Activated naive CD4-positive, alpha-beta T cell treated with anti-CD3 and anti-CD28 coated beads for 36 hours (primary cell): ENCODE measurements around the gene IFNA1. TPM values are rescaled to one million over a fixed set of nuclear protein-coding genes. Genes with fewer than 3 reads are reported as not detected.
A peak's percentile ranks its signal among the peaks of the same experiment; 100 is the strongest.

Experiments
- CTCF ChIA-PET: fragments of 350-600 bp; sonication (Branson Sonifier 250); formaldehyde crosslinking; loops from one replicate; lab custom pipeline; 2021; ENCODE audit warnings: antibody characterized with exemption; lab: Charles Lee
- DNase-seq: peaks from one replicate; pipeline ENCODE4 v3.0.0-alpha.2; 2020
- H3K27ac Mint-ChIP-seq: one replicate; pipeline ENCODE4 v1.8.0; 2021; ENCODE audit warnings: mild to moderate bottlenecking, mixed read lengths
- H3K27me3 Mint-ChIP-seq: one replicate; pipeline ENCODE4 v1.8.0; 2021; ENCODE audit warnings: low read depth, mixed read lengths
- H3K36me3 Mint-ChIP-seq: one replicate; pipeline ENCODE4 v1.8.0; 2021; ENCODE audit warnings: low read depth, mixed read lengths
- H3K4me1 Mint-ChIP-seq: one replicate; pipeline ENCODE4 v1.8.0; 2021; ENCODE audit warnings: low read depth, mixed read lengths
- H3K4me3 Mint-ChIP-seq: one replicate; pipeline ENCODE4 v1.8.0; 2021; ENCODE audit warnings: mild to moderate bottlenecking, moderate library complexity, mixed read lengths
- H3K9me3 Mint-ChIP-seq: one replicate; pipeline ENCODE4 v1.8.0; 2021; ENCODE audit warnings: mixed read lengths
- intact Hi-C: fragments of 100-400 bp; cut with micrococcal nuclease; formaldehyde crosslinking; loops from one replicate; pipeline ENCODE4 v1.15.1; 2023
- total RNA-seq, 2 experiments: library from RNA; stranded (reverse); gene quantifications; one replicate each; pipeline ENCODE4 v1.2.3, GENCODE V29; 2021

Gene IFNA1
- total RNA-seq, 2 experiments from 2014 or later = not detected

DNA sequence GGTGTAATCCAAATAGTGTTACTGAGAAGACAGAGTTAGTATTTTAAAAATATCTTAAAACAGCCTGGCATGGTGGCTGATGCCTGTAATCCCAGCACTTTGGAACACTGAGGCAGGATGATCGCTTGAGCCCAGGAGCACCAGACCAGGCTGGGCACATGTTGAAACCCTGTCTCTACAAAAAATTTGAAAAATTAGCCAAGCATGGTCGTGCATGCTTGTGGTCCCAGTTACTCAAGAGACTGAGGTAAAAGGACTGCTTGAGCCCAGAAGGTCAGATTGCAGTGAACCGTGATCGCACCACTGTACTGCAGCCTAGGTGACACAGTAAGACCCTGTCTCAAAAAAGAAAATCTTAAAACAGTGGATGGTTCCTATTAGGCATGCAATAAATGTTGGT, 12.4 kb downstream of the IFNA1 start:
- Mint-ChIP-seq H3K27ac (no peak overlapping the region), H3K4me1 (no peaks in the 10 kb centered on the region), H3K4me3 (no peak overlapping the region), H3K36me3 (no peaks in the 10 kb centered on the region), H3K27me3 (no peaks in the 10 kb centered on the region), H3K9me3 (no peaks in the 10 kb centered on the region)
- intact Hi-C loops = no loop called here
- CTCF ChIA-PET = interaction anchor here (1.0 to 5.3 kb wide), 6 partner anchors 17 to 217 kb away, joined by 3 to 28 read pairs (median 6); no protein-coding TSS in a partner anchor
- no peak for DNase-seq

DNA sequence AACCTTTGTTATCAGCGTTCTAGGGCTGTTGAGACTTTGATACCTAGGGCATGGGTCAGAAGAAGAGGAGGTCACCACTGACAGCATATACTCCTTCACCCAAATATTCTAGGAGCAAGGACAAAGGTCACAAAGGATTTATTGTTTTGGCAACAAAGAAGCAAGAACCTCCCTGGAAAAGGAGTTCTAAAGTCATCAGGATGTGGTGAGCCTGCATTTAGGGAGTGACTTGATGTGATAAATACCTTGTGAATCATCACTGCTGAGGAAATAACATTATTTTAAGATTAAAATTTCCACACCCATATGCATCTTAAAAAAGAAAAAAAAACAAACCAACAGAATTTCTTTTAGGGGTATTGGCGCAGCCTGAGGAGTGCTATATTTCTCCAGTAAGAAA, 13.9 kb downstream of the IFNA1 start:
- Mint-ChIP-seq H3K27me3 (no peaks in the 10 kb centered on the region), H3K4me3 (no peak overlapping the region), H3K36me3 (no peaks in the 10 kb centered on the region), H3K9me3 (no peaks in the 10 kb centered on the region), H3K27ac (no peak overlapping the region), H3K4me1 (no peaks in the 10 kb centered on the region)
- intact Hi-C loops = loop anchor here (2.0 kb wide), 1 partner anchor 125 kb away; no protein-coding TSS in a partner anchor
- no peak for DNase-seq
- CTCF ChIA-PET = interaction anchor here (0.6 to 5.3 kb wide), 13 partner anchors 10 to 931 kb away, joined by 3 to 28 read pairs (median 6); no protein-coding TSS in a partner anchor

DNA sequence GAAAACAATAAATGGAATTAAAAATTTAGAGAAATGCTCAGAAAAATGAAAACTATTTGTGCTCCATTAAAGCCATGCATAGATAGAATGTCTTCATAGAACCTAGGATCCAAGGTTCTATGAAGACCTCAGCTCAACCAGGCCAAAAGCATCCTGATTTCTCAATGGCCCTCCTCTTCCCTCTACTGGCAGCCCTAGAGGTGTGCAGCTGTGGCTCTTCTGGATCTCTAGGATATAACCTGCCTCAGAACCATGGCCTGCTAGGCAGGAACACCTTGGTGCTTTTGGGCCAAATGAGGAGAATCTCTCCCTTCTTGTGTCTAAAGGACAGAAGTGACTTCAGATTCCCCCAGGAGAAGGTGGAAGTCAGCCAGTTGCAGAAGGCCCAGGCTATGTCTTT, 15.1 kb downstream of the IFNA1 start:
- H3K4me3 Mint-ChIP-seq = no peak overlapping the region
- no peaks in the 10 kb centered on the region for H3K9me3 Mint-ChIP-seq
- peak; percentile 32 for DNase-seq
- H3K27me3 Mint-ChIP-seq = no peaks in the 10 kb centered on the region
- H3K4me1 Mint-ChIP-seq = no peaks in the 10 kb centered on the region
- CTCF ChIA-PET = interaction anchor here (0.6 to 5.3 kb wide), 19 partner anchors 8 to 339 kb away, joined by 3 to 28 read pairs (median 4); partner anchors contain the start of gene KLHL9
- H3K36me3 Mint-ChIP-seq = no peaks in the 10 kb centered on the region
- no peak overlapping the region for H3K27ac Mint-ChIP-seq
- intact Hi-C loops = loop anchor here (1.0 to 5.0 kb wide), 5 partner anchors 21 to 258 kb away; no protein-coding TSS in a partner anchor

DNA sequence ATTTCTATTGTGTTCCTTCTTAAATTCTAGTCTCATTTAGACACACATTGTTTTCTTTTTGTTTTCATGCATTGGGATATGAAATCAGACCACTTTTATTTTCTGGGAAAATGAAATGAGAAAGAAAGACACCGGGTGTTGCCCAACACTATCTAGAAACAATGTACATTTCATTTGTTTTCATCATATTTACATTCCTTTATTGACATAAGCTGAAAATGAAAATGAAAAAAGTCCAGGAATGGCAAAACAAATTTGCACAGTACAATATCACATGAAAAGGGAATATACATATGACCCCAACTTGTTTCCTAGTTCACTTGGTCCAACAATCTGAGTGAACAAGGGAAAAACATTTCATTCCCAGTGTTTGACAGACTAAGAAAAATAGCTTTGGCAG, 21.1 kb downstream of the IFNA1 start:
- no peak for DNase-seq
- Mint-ChIP-seq H3K27ac (no peak overlapping the region), H3K36me3 (peaks cover 3% of the 10 kb centered on the region), H3K4me1 (peaks cover 2% of the 10 kb centered on the region), H3K27me3 (no peaks in the 10 kb centered on the region), H3K9me3 (peaks cover 15% of the 10 kb centered on the region), H3K4me3 (no peak overlapping the region)
- intact Hi-C loops = loop anchor here (10.0 kb wide), 1 partner anchor 573 kb away; no protein-coding TSS in a partner anchor
- CTCF ChIA-PET = interaction anchor here (1.2 to 2.2 kb wide), 3 partner anchors 27 to 329 kb away, joined by 4 to 11 read pairs (median 6); no protein-coding TSS in a partner anchor

DNA sequence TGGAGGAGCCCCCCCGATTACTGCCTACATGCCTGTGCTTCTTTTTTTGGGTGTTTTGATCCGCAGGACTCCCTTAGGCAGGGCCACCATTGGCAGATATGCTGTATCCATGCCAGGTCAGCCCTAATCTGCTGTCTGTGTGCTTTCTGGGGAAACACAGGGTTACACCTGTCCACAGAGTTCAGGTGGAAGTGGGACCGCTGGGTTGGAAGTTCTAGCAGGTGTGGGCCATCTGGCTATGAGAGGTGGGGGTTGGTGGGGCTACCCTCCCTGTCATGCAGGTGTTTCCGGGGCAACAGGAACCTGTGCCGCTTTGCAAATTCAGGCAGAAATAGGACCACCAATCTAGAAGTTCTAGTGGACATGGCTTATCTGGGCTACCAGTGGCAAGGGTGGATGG, 24.9 kb downstream of the IFNA1 start:
- intact Hi-C loops = loop anchor here (5.0 to 10.0 kb wide), 3 partner anchors 92 to 777 kb away; no protein-coding TSS in a partner anchor
- DNase-seq = no peak
- Mint-ChIP-seq H3K4me3 (no peak overlapping the region), H3K4me1 (peaks cover 2% of the 10 kb centered on the region), H3K9me3 (peaks cover 15% of the 10 kb centered on the region), H3K27me3 (no peaks in the 10 kb centered on the region), H3K36me3 (peaks cover 3% of the 10 kb centered on the region), H3K27ac (no peak overlapping the region)
- CTCF ChIA-PET = interaction anchor here (0.8 to 4.8 kb wide), 16 partner anchors 9 to 329 kb away, joined by 3 to 45 read pairs (median 6); no protein-coding TSS in a partner anchor

DNA sequence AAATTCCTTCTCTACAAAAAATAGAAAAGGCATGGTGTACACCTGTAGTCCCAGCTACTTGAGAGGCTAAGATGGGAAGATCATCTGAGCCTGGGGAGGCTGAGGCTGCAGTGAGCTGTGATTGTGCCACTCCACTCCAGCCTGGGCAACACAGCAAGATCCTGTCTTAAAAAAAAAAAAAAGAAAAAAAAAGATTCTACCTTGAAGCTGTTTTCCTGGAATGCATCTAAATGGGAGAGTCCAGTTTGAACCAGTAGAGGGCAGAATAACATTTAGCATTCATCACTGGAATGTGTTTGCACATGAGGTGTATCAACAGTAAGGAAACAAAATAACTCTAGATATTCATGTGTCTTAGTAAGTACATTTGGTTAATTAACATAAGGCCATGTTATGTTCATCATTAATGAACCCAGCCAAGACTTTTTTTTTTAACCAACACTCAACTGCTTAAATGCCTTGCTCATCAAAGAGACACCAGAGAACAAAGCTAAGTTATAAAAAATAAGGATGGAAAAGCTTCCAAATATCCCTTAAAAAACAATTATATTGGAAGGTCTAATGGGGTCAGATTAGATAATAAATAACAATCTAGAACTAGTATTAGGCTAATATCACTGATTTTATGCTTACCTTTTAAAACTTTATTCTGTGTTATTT, 25.8 kb downstream of the IFNA1 start:
- H3K4me3 Mint-ChIP-seq = no peak overlapping the region
- peaks cover 2% of the 10 kb centered on the region for H3K4me1 Mint-ChIP-seq
- H3K27me3 Mint-ChIP-seq = no peaks in the 10 kb centered on the region
- no peak overlapping the region for H3K27ac Mint-ChIP-seq
- no peak for DNase-seq
- peaks cover 15% of the 10 kb centered on the region for H3K9me3 Mint-ChIP-seq
- peaks cover 3% of the 10 kb centered on the region for H3K36me3 Mint-ChIP-seq
- CTCF ChIA-PET = interaction anchor here (0.6 to 4.8 kb wide), 37 partner anchors 10 to 982 kb away, joined by 3 to 45 read pairs (median 4); no protein-coding TSS in a partner anchor
- intact Hi-C loops = loop anchor here (1.0 to 10.0 kb wide), 5 partner anchors 91 to 776 kb away; no protein-coding TSS in a partner anchor

DNA sequence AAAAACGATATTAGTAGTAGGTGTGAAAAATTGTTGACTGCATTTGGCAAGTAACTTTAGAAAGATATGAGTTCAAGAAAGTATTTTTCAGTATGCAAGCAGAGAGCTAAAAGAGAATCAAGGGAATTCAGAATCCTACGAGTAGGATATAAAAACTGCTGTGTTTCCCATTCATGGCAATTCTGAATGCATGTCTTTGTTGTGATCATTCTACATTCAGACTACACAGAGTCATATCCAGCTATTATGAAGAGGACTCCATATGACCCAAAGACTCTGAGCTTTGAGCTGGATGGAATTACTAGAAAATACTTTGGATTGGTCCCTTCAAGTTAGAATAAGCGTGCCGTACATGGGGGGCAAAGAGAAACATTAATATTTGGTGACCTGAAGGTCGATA, 29.9 kb downstream of the IFNA1 start:
- Mint-ChIP-seq H3K9me3 (no peaks in the 10 kb centered on the region), H3K4me3 (no peak overlapping the region), H3K27ac (no peak overlapping the region), H3K4me1 (peaks cover 2% of the 10 kb centered on the region), H3K27me3 (no peaks in the 10 kb centered on the region), H3K36me3 (no peaks in the 10 kb centered on the region)
- no peak for DNase-seq
- intact Hi-C loops = no loop called here
- CTCF ChIA-PET = interaction anchor here (3.0 kb wide), 1 partner anchor 36 kb away, joined by 11 read pairs; no protein-coding TSS in a partner anchor

DNA sequence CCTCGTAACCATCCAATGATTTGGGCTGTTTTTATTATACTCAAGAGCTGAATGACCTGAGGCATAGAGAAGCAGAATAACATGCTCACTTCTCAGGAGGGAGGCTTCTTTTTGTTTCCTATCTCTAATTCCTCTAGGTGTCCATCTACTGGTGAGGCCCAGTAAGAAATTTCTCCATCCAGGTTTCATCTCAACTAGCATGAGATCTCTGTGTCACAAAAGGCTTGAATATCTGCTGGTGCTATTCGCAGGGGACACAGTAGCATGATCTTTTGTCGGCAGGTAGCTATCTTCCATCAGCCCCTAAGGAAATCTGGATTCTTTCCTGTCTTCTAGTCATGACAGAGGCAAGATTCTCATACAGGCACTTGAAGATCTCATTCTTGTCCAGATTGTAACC, 33.0 kb downstream of the IFNA1 start:
- CTCF ChIA-PET = interaction anchor here (0.8 to 1.2 kb wide), 3 partner anchors 39 to 317 kb away, joined by 3 to 4 read pairs (median 3); no protein-coding TSS in a partner anchor
- intact Hi-C loops = no loop called here
- H3K4me3 Mint-ChIP-seq = no peak overlapping the region
- H3K9me3 Mint-ChIP-seq = no peaks in the 10 kb centered on the region
- no peak for DNase-seq
- no peaks in the 10 kb centered on the region for H3K27me3 Mint-ChIP-seq
- H3K4me1 Mint-ChIP-seq = peaks cover 2% of the 10 kb centered on the region
- H3K27ac Mint-ChIP-seq = no peak overlapping the region
- H3K36me3 Mint-ChIP-seq = no peaks in the 10 kb centered on the region

DNA sequence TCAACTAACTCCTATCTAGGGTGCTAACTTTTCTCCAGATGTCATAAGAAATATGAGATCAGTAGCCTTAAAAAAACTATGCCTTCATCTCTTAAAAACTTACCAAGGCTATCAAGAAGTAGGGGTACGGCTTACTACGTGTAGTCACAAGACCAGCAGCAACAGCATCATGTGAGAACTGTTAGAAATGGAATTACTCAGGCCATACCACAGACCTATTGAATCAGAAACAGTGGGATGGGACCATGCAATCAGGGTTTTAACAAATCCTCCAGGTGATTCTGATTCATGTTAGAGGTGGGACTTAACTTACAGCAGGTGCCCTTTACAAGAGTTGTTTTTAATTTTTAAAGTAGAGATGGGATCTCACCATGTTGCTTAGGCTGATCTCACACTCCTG, 37.2 kb downstream of the IFNA1 start:
- CTCF ChIA-PET = interaction anchor here (1.0 kb wide), 1 partner anchor 9 kb away, joined by 3 read pairs; no protein-coding TSS in a partner anchor
- no peak for DNase-seq
- H3K9me3 Mint-ChIP-seq = no peaks in the 10 kb centered on the region
- peaks cover 4% of the 10 kb centered on the region for H3K4me1 Mint-ChIP-seq
- intact Hi-C loops = no loop called here
- H3K27ac Mint-ChIP-seq = no peak overlapping the region
- no peak overlapping the region for H3K4me3 Mint-ChIP-seq
- H3K36me3 Mint-ChIP-seq = no peaks in the 10 kb centered on the region
- H3K27me3 Mint-ChIP-seq = no peaks in the 10 kb centered on the region

DNA sequence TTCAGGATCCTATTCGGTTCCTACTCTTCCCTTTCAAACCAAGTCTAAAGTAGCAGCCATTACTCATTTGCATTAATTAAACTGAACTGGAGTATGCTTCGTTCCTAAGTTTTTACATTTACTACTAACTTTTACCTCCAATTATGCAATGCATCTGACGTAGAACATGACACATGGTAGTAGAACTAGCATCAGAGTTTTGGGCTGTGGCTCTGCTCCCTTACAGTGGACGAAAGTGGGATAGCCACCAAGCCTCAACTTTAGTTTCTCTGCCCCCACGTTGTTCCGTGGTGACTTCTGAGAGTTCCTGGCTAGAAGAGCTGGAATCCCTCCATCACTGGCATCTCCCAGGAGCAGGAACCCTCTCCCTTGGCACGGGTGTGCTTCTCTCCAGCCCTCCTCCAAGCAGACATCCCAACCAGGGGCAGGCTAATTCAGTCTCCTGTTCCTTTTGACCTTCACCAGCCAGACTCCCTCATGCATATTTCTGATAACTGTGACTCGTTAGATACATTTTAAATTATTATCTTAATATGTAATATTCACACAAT, 39.0 kb downstream of the IFNA1 start:
- Mint-ChIP-seq H3K4me3 (no peak overlapping the region), H3K36me3 (no peaks in the 10 kb centered on the region), H3K9me3 (peaks cover under 1% of the 10 kb centered on the region), H3K4me1 (peaks cover 4% of the 10 kb centered on the region), H3K27ac (no peak overlapping the region), H3K27me3 (no peaks in the 10 kb centered on the region)
- intact Hi-C loops = no loop called here
- DNase-seq = no peak
- CTCF ChIA-PET = no interaction called here

DNA sequence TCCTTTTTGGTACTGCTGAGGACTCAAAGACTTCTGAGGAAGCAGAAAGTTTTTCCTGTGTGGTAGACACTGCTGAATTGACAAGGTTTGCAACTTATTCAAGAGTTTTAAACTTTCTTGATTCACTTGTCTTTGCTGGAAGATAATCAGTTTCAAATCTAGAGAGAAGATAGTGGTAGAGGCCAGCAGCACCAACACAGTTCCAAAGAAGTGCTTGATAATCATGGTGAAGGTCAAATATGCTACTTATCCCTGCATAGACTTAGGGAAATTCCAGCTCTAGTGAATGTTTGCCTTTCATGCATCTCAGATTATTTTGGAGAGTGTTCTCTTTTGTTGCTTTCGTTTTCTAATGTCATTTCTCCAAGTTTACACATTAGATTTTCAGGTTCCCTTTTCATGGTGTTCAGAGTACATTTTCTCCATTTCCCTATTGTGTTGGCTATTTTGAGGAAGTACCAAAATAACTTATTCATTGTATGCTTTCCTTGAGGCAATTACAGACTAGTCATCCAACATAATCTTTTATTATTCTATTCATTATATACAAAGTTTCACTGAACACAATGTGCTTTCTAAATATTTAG, 41.3 kb downstream of the IFNA1 start:
- Mint-ChIP-seq H3K4me1 (peaks cover 4% of the 10 kb centered on the region), H3K4me3 (no peak overlapping the region), H3K9me3 (peaks cover 11% of the 10 kb centered on the region), H3K27ac (no peak overlapping the region), H3K36me3 (no peaks in the 10 kb centered on the region), H3K27me3 (no peaks in the 10 kb centered on the region)
- DNase-seq = no peak
- intact Hi-C loops = no loop called here
- CTCF ChIA-PET = no interaction called here

DNA sequence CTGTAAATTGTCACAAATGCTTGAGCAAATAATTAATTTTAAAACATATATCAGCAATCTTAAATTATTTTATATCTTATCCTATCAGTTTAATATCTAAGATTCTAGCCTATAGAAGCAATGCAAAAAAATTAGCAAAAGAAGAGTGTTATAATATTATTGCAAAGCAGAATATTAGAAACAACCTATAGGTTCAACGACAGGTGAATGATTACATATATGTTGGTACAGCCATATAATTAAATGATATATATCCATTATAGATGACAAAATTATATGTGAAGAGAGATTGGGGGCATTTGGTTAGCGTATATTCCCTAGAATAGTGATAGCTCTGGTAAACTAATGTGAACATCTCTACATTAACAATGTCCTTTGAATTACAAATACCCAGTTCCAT, 42.0 kb downstream of the IFNA1 start, which contains the start of gene IFNE:
Gene IFNE, minus strand, starts transcription at position 101 of the 400 bp plus-strand sequence. CDS start 619 bp downstream, outside the sequence.
- Mint-ChIP-seq H3K9me3 (peaks cover 11% of the 10 kb centered on the region), H3K4me3 (no peak within 1 kb of the TSS), H3K4me1 (peaks cover 4% of the 10 kb centered on the region), H3K27ac (no peak within 1 kb of the TSS), H3K27me3 (no peaks in the 10 kb centered on the region), H3K36me3 (no peaks in the 10 kb centered on the region)
- no peak for DNase-seq
- CTCF ChIA-PET = no interaction called here
- intact Hi-C loops = no loop called here
